Liver (tissue), 9 donors: Measurements from ENCODE around the gene CARMIL1. TPM values are rescaled to one million over a fixed set of nuclear protein-coding genes. Genes with fewer than 3 reads are reported as not detected.

Experiments used
- DNase-seq: peaks from one replicate; pipeline ENCODE4 v3.0.0-alpha.2; 2017; ENCODE audit warnings: low spot score
- H3K27ac ChIP-seq, 2 donors: one replicate each; pipeline ENCODE4 v1.7.0; 2013; ENCODE audit warnings: inconsistent platforms in 2 of 2, low read length in 2 of 2, control low read depth in 1 of 2, low read depth in 1 of 2, mild to moderate bottlenecking in 1 of 2
- H3K27me3 ChIP-seq, 4 donors: one replicate each; pipeline versions ENCODE4 v1.6.1 to v1.7.0; 2013; ENCODE audit warnings: low read length in 3 of 4, inconsistent platforms in 1 of 4, mild to moderate bottlenecking in 1 of 4, moderate library complexity in 1 of 4; ENCODE audit not compliant: control insufficient read depth in 4 of 4, insufficient read depth in 4 of 4
- H3K36me3 ChIP-seq, 4 donors: one replicate each; pipeline versions ENCODE4 v1.6.1 to v1.7.0; 2013; ENCODE audit warnings: low read length in 3 of 4, mild to moderate bottlenecking in 3 of 4, low read depth in 1 of 4, moderate library complexity in 1 of 4; ENCODE audit not compliant: control insufficient read depth in 4 of 4, insufficient read depth in 3 of 4
- H3K4me1 ChIP-seq, 4 donors: one replicate each; pipeline versions ENCODE4 v1.6.1 to v1.7.0; 2013; ENCODE audit warnings: low read length in 3 of 4, mild to moderate bottlenecking in 3 of 4, moderate library complexity in 1 of 4; ENCODE audit not compliant: control insufficient read depth in 4 of 4, insufficient read depth in 4 of 4
- H3K4me3 ChIP-seq, 3 donors: one replicate each; pipeline versions ENCODE4 v1.6.1 to v1.7.0; 2013; ENCODE audit warnings: low read length in 3 of 3, control low read depth in 1 of 3, low read depth in 1 of 3, mild to moderate bottlenecking in 1 of 3
- H3K9ac ChIP-seq, 2 donors: one replicate each; pipeline ENCODE4 v1.7.0; 2013; ENCODE audit warnings: low read length in 2 of 2, mild to moderate bottlenecking in 2 of 2, moderate library complexity in 2 of 2, control low read depth in 1 of 2, low read depth in 1 of 2
- H3K9me3 ChIP-seq, 4 donors: one replicate each; pipeline versions ENCODE4 v1.6.1 to v1.7.0; 2013; ENCODE audit warnings: low read length in 3 of 4; ENCODE audit not compliant: control insufficient read depth in 4 of 4
- CTCF ChIP-seq: fragments of 150-350 bp; IDR thresholded peaks from 2 replicates; pipeline ENCODE4 v1.5.1; 2017; ENCODE audit warnings: improper control_type of control experiment, low read depth, low read length; ENCODE audit not compliant: missing input control
- EGR1 ChIP-seq, 2 donors: IDR thresholded peaks; 2 replicates each; pipeline ENCODE4 v1.6.1; 2016 to 2018; ENCODE audit warnings: antibody characterized with exemption in 2 of 2, low read depth in 2 of 2
- FOXA1 ChIP-seq: IDR thresholded peaks from 2 replicates; pipeline ENCODE4 v1.6.1; 2016; ENCODE audit warnings: antibody characterized with exemption
- FOXA2 ChIP-seq: IDR thresholded peaks from 2 replicates; pipeline ENCODE4 v1.6.1; 2016; ENCODE audit warnings: antibody characterized with exemption
- GABPA ChIP-seq, 2 donors: IDR thresholded peaks in 1 of 2; conservative IDR thresholded peaks in 1 of 2; 2 replicates each; pipeline ENCODE4 v1.6.1; 2016; ENCODE audit warnings: antibody characterized with exemption in 2 of 2, mild to moderate bottlenecking in 1 of 2, moderate library complexity in 1 of 2
- HNF4G ChIP-seq: IDR thresholded peaks from 2 replicates; pipeline ENCODE4 v1.6.1; 2016; ENCODE audit warnings: antibody characterized with exemption
- JUND ChIP-seq, 2 donors: IDR thresholded peaks; 2 replicates each; pipeline ENCODE4 v1.6.1; 2016; ENCODE audit warnings: antibody characterized with exemption in 2 of 2
- MAX ChIP-seq: IDR thresholded peaks from 2 replicates; pipeline ENCODE4 v1.6.1; 2016; ENCODE audit warnings: antibody characterized with exemption
- NR2F2 ChIP-seq: IDR thresholded peaks from 2 replicates; pipeline ENCODE4 v1.6.1; 2016; ENCODE audit warnings: antibody characterized with exemption
- RAD21 ChIP-seq, 2 donors: IDR thresholded peaks; 2 replicates each; pipeline ENCODE4 v1.6.1; 2016; ENCODE audit warnings: antibody characterized with exemption in 2 of 2, mild to moderate bottlenecking in 2 of 2
- RXRA ChIP-seq, 2 donors: IDR thresholded peaks; 2 replicates each; pipeline ENCODE4 v1.6.1; 2017 to 2018; ENCODE audit warnings: antibody characterized with exemption in 2 of 2, mild to moderate bottlenecking in 1 of 2
- SP1 ChIP-seq: IDR thresholded peaks from 2 replicates; pipeline ENCODE4 v1.6.1; 2018; ENCODE audit warnings: antibody characterized with exemption, mild to moderate bottlenecking
- YY1 ChIP-seq: IDR thresholded peaks from 2 replicates; pipeline ENCODE4 v1.6.1; 2016; ENCODE audit warnings: antibody characterized with exemption, mild to moderate bottlenecking
- WGBS: extraction: QIAGEN DNeasy Blood & Tissue Kit; methylation state at CpG from one replicate; pipeline ENCODE4 v1.1.7; 2013; 5-methylcytosine and 5-hydroxymethylcytosine counted together
- polyA plus RNA-seq, 2 donors: library from polyadenylated mRNA; stranded (reverse) in 1 of 2; unstranded in 1 of 2; fragments of 200-250 nt in 1 of 2; fragments of >200 nt in 1 of 2; fragmentation: Nextera tagmentation in 1 of 2; extraction: Ambion mirVana in 1 of 2; gene quantifications; one replicate each; pipeline versions ENCODE4 v1.2.1 to v1.2.3, GENCODE V29; 2013 to 2015
- total RNA-seq, 2 donors: library from RNA; depleted of rRNA; stranded (reverse); fragments of >200 nt; gene quantifications; one replicate each; pipeline ENCODE4 v1.2.3, GENCODE V29; 2014
- TF ChIP-seq, protein P1 (sequence below): IDR thresholded peaks from 2 replicates; pipeline ENCODE4 v1.6.1; 2016; ENCODE audit warnings: antibody characterized with exemption
- TF ChIP-seq, protein P2 (sequence below): IDR thresholded peaks from 2 replicates; pipeline ENCODE4 v1.6.1; 2016; ENCODE audit warnings: antibody characterized with exemption
- donor health status: healthy.
- donor health status: healthy.
- donor health status: healthy.
- donor health status: healthy.
- donor health status: healthy.

CARMIL1 gene
- total and polyA plus RNA-seq, 4 donors = 1.4 to 9.5 (median 3.5) TPM

DNA sequence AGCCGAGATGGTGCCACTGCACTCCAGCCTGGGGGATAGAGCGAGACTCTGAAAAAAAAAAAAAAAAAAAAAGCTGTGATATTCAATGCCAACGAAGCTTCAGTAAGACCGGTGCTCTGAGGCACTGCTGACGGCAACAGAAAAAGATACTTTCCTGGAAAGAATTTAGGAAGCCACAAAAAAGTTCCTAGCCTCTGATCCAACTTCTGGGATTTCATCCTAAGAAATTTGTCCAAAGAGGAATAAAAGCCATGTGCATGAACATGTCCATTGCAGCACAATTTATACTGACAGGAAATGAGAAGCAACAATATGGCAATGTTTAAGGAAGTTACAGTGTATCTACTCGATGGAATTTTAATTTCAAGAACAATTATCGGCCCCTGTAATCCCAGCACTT lies 24.5 kb upstream of the CARMIL1 start:
- 87% methylated on average over 7 of the region's 7 CpGs for WGBS
- Histone ChIP-seq H3K4me1 (no peaks in the 10 kb centered on the region), H3K36me3 (no peaks in the 10 kb centered on the region), H3K27ac (no peak overlapping the region), H3K9me3 (no peaks in the 10 kb centered on the region), H3K4me3 (no peak overlapping the region), H3K27me3 (no peaks in the 10 kb centered on the region), H3K9ac (no peak overlapping the region)
- no peak for DNase-seq
- TF ChIP-seq RAD21 (IDR thresholded peaks at IDR 0.05) = no peak

DNA sequence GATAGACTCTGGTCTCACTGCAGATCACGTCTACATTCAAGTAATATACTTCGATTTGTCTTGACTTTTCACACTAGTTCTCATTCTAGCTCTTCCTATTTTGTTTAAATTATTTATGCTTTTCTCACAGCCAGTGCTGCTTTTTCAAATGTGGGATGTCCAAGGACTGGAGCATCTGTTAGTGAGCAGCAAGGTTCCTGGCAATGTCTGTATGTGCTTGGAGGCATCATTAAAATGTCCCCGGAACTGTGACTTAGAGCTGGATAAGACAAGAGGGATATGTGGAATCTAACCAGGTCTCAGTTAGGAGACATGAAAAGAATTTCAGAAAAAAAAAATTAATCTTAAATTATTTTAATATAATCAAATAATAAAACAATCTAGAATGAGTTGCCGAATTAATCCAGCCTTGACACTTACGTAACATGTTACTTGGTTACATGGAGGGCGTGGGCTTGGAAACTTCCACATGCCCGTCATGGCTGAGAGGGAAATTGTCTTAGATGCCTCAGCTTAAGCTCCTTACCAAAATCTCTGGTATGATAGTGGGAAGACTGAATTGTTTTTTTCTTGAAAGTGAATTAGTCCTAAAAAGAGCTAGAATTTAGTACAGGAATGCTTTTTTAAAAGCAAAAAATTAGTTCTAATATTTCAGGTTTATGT lies 21.4 kb upstream of the CARMIL1 start:
- Histone ChIP-seq H3K4me3 (no peak overlapping the region), H3K27ac (no peak overlapping the region), H3K9me3 (no peaks in the 10 kb centered on the region), H3K36me3 (no peaks in the 10 kb centered on the region), H3K27me3 (no peaks in the 10 kb centered on the region), H3K9ac (no peak overlapping the region), H3K4me1 (no peaks in the 10 kb centered on the region)
- WGBS = 76% methylated on average over 7 of the region's 7 CpGs
- no peak for DNase-seq
- TF ChIP-seq YY1 (no peak), JUND (IDR thresholded peaks at IDR 0.05) (no peak), NR2F2 (no peak), FOXA2 (no peak), HNF4G (no peak), RAD21 (IDR thresholded peaks at IDR 0.05) (no peak), CTCF (no peak), RXRA (IDR thresholded peaks at IDR 0.05) (no peak)
- TF ChIP-seq, protein P1, sequence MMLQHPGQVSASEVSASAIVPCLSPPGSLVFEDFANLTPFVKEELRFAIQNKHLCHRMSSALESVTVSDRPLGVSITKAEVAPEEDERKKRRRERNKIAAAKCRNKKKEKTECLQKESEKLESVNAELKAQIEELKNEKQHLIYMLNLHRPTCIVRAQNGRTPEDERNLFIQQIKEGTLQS = no peak
- TF ChIP-seq, protein P2, sequence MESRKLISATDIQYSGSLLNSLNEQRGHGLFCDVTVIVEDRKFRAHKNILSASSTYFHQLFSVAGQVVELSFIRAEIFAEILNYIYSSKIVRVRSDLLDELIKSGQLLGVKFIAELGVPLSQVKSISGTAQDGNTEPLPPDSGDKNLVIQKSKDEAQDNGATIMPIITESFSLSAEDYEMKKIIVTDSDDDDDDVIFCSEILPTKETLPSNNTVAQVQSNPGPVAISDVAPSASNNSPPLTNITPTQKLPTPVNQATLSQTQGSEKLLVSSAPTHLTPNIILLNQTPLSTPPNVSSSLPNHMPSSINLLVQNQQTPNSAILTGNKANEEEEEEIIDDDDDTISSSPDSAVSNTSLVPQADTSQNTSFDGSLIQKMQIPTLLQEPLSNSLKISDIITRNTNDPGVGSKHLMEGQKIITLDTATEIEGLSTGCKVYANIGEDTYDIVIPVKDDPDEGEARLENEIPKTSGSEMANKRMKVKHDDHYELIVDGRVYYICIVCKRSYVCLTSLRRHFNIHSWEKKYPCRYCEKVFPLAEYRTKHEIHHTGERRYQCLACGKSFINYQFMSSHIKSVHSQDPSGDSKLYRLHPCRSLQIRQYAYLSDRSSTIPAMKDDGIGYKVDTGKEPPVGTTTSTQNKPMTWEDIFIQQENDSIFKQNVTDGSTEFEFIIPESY = no peak

DNA sequence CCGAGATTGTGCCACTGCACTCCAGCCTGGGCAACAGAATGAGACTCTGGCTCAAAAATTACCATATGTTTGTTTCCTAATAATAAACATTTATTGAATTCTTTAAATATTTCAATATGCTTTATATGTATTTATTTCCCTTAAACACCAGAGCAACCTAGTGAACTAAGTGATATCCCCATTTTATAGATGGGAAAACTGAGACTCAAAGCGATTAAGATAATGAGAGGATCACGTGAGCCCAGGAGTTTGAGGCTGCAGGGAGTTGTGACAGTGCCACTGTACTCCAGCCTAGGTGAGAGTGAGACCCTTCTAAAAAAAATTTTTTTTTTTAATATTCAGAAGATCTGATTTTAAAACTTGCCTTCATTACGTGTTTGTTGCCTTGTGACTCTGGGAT lies 19.4 kb upstream of the CARMIL1 start:
- no peak overlapping the region for H3K27ac ChIP-seq
- no peak overlapping the region for H3K9ac ChIP-seq
- no peaks in the 10 kb centered on the region for H3K27me3 ChIP-seq
- no peaks in the 10 kb centered on the region for H3K4me1 ChIP-seq
- WGBS = 93% methylated on average over 4 of the region's 4 CpGs
- no peak overlapping the region for H3K4me3 ChIP-seq
- DNase-seq = no peak
- H3K36me3 ChIP-seq = no peaks in the 10 kb centered on the region
- H3K9me3 ChIP-seq = no peaks in the 10 kb centered on the region
- TF ChIP-seq RXRA (IDR thresholded peaks at IDR 0.05) (no peak), NR2F2 (no peak), FOXA2 (no peak), MAX (no peak), CTCF (no peak), RAD21 (IDR thresholded peaks at IDR 0.05) (no peak), FOXA1 (no peak), HNF4G (no peak), GABPA (IDR thresholded peaks at IDR 0.05 in 1 of 2, conservative IDR thresholded peaks at IDR 0.05 in 1 of 2) (no peak), EGR1 (IDR thresholded peaks at IDR 0.05; ENCODE audit: low read depth in 2 of 2) (no peak), SP1 (no peak)
- TF ChIP-seq, protein P2 = no peak
